ENCODE measurements around the gene CTU1. TPM values are rescaled to one million over a fixed set of nuclear protein-coding genes. Genes with fewer than 3 reads are reported as not detected.

The CTU1 gene
- total RNA-seq, 1 donor, result 4.3 TPM

DNA sequence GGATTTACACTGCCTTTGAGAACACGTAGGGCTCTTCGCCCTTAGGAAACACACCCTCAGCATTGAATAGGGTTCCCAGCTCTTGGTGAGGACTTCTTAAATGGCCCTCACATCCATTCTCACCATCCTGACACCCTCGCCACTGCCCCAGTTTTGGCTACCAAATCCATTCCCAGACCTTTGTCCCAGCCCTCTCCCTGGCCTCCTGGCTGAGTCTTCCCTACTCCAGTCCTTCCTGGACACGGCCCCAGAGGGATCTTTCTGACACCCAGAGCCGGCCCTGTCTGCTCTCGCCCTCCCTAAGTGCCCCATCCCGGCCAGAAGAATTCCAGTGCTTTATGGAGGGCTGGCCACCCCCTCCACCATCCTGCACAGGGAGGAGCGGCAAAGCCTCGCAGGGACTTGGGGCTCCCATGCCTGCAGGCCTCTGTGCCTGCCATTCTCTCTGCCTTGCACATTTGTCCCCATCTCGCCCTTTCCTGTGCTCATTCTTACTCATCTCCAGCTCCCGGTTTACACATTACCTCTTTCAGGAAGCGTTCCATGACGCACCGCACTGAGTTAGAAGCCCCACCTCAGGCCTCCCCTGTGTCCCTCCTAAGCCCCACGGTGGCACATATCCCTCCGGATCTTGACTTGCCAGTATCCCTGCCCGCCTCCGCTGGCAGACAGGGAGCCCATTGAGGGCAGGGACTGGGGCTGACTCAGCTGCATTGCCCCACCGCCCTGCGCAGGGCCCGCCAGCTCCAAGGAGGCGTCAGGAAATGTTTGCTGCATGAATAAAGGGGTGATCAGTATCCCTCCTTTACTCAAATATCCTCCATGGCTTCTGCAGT, 14.5 kb downstream of the CTU1 start:
- H3K4me2 ChIP-seq (ENCODE audit: insufficient read depth, low read length), result no peak overlapping the region
- H3K4me3 ChIP-seq (ENCODE audit: insufficient read depth, low read length), result no peak overlapping the region
- H3K9me3 ChIP-seq (ENCODE audit: low read depth, low read length), result no peaks in the 10 kb centered on the region
- H4K20me1 ChIP-seq (ENCODE audit: insufficient read depth, low read length), result peaks cover 29% of the 10 kb centered on the region
- H3K27me3 ChIP-seq (ENCODE audit: insufficient read depth, low read length), result no peaks in the 10 kb centered on the region
- no peaks in the 10 kb centered on the region for H3K4me1 ChIP-seq (ENCODE audit: insufficient read depth, low read length)
- TF ChIP-seq CTCF (IDR thresholded peaks at IDR 0.05; ENCODE audit: extremely low read depth, low read depth, low read length), result no peak
- H3K36me3 ChIP-seq (ENCODE audit: insufficient read depth, low read length), result peaks cover 4% of the 10 kb centered on the region
- no peaks in the 10 kb centered on the region for H3K79me2 ChIP-seq (ENCODE audit: insufficient read depth, low read length)
- no peak overlapping the region for H2AFZ ChIP-seq (ENCODE audit: low read length)
- no peak overlapping the region for H3K27ac ChIP-seq (ENCODE audit: low read depth, low read length)
- DNase-seq (ENCODE audit: insufficient read length, low spot score, missing footprints), result peak; percentile 75

DNA sequence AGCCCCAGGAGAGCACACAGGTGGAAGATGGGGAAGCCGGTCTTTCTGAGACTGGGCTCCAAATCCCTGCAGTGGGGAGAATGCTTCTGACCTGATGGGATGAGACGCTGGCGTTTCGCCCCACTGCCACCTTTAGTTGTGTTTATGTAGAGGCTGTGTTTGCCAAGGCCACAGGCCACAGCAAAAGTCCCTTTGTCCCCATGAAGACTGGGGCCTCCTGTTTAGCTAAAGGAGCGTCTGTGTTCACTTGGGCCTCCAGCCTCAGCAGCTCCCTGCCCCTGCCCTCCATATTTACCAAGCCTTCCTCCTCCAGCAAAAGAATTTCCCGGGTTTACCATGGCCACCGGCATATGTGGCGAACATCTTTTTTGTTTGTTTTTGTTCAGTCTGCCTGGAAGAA, 15.1 kb downstream of the CTU1 start:
- no peak for TF ChIP-seq CTCF (IDR thresholded peaks at IDR 0.05; ENCODE audit: extremely low read depth, low read depth, low read length)
- DNase-seq (ENCODE audit: insufficient read length, low spot score, missing footprints), result no peak

GRCh38 chr19:51091895-51092873, 16.0 kb downstream of the CTU1 start:
- Histone ChIP-seq H3K4me3 (ENCODE audit: insufficient read depth, low read length) (no peak overlapping the region), H2AFZ (ENCODE audit: low read length) (no peak overlapping the region), H3K27me3 (ENCODE audit: insufficient read depth, low read length) (no peaks in the 10 kb centered on the region), H3K79me2 (ENCODE audit: insufficient read depth, low read length) (no peaks in the 10 kb centered on the region), H4K20me1 (ENCODE audit: insufficient read depth, low read length) (peaks cover 21% of the 10 kb centered on the region), H3K4me2 (ENCODE audit: insufficient read depth, low read length) (no peak overlapping the region), H3K27ac (ENCODE audit: low read depth, low read length) (no peak overlapping the region), H3K36me3 (ENCODE audit: insufficient read depth, low read length) (no peaks in the 10 kb centered on the region), H3K9me3 (ENCODE audit: low read depth, low read length) (no peaks in the 10 kb centered on the region), H3K4me1 (ENCODE audit: insufficient read depth, low read length) (no peaks in the 10 kb centered on the region)
- no peak for TF ChIP-seq CTCF (IDR thresholded peaks at IDR 0.05; ENCODE audit: extremely low read depth, low read depth, low read length)
- DNase-seq (ENCODE audit: insufficient read length, low spot score, missing footprints), result peak; percentile 75

More for the DNA sequence above, 15.1 kb downstream of the CTU1 start:
- Histone ChIP-seq H2AFZ (ENCODE audit: low read length) (no peak overlapping the region), H3K79me2 (ENCODE audit: insufficient read depth, low read length) (no peaks in the 10 kb centered on the region), H4K20me1 (ENCODE audit: insufficient read depth, low read length) (peaks cover 28% of the 10 kb centered on the region), H3K27me3 (ENCODE audit: insufficient read depth, low read length) (no peaks in the 10 kb centered on the region), H3K27ac (ENCODE audit: low read depth, low read length) (no peak overlapping the region), H3K4me3 (ENCODE audit: insufficient read depth, low read length) (no peak overlapping the region), H3K9me3 (ENCODE audit: low read depth, low read length) (no peaks in the 10 kb centered on the region), H3K4me1 (ENCODE audit: insufficient read depth, low read length) (no peaks in the 10 kb centered on the region), H3K4me2 (ENCODE audit: insufficient read depth, low read length) (no peak overlapping the region), H3K36me3 (ENCODE audit: insufficient read depth, low read length) (peaks cover 4% of the 10 kb centered on the region)

Measured in osteoblast (primary cell).